Measurements from ENCODE around the gene VDAC2.

DNA sequence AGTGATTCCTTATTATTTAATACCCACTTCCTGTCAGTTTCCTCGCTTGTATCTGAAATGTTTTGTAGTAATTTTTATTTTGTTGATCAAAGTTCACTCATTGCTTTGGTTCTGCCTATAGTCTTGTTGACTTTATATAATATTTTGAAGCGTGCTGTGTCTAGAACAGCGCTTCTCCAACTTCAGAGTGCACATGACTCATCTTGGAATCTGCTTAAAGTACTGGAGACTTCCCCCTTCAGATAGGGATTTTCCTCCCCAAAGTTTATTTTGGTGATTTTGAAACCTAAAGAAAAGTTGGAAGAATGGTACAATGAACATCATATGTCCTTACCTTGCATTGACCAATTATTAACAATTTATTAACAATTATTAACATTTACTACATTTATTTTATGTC lies 19.4 kb downstream of the VDAC2 start:
- TF ChIP-seq EZH2 (IDR thresholded peaks at IDR 0.05) (no peak), POLR2AphosphoS5 (IDR thresholded peaks at IDR 0.05; ENCODE audit: borderline replicate concordance, low read depth, low read length) (no peak), FOXP2 (optimal IDR thresholded peaks at IDR 0.05; ENCODE audit: control extremely low read depth, extremely low read length, insufficient read depth) (no peak)
